GM21786 (cell line): ENCODE data around the gene SOD3.

Source experiments
- ATAC-seq: cut with Tn5 transposase; IDR thresholded peaks from one replicate; pipeline ENCODE4 v1.9.1; 2021; ENCODE audit not compliant: unreplicated experiment

Gene SOD3

GRCh38 chr4:24840826-24841543 lies 45.6 kb downstream of the SOD3 start:
- no peak for ATAC-seq

- no peak for ATAC-seq
Measured at GRCh38 chr4:24842356-24842755, 47.0 kb downstream of the SOD3 start.

- ATAC-seq: no peak
Measured at GRCh38 chr4:24843096-24843495, 47.7 kb downstream of the SOD3 start.

- no peak for ATAC-seq
Measured at GRCh38 chr4:24845132-24845531, 49.8 kb downstream of the SOD3 start.

GRCh38 chr4:24845902-24846301 lies 50.5 kb downstream of the SOD3 start:
- ATAC-seq: no peak

GRCh38 chr4:24846716-24847115 lies 51.3 kb downstream of the SOD3 start:
- no peak for ATAC-seq

GRCh38 chr4:24849351-24849750 lies 54.0 kb downstream of the SOD3 start:
- no peak for ATAC-seq

GRCh38 chr4:24849756-24850155 lies 54.4 kb downstream of the SOD3 start:
- ATAC-seq: no peak
